NCI-H1105 treated with DMSO at 0.1 percent for 48 hours (cell line): ENCODE measurements around the gene CXXC5.

Experiments
- DNase-seq: peaks from one replicate; lab custom pipeline; 2025; lab: John Stamatoyannopoulos, UW

The CXXC5 gene

DNA sequence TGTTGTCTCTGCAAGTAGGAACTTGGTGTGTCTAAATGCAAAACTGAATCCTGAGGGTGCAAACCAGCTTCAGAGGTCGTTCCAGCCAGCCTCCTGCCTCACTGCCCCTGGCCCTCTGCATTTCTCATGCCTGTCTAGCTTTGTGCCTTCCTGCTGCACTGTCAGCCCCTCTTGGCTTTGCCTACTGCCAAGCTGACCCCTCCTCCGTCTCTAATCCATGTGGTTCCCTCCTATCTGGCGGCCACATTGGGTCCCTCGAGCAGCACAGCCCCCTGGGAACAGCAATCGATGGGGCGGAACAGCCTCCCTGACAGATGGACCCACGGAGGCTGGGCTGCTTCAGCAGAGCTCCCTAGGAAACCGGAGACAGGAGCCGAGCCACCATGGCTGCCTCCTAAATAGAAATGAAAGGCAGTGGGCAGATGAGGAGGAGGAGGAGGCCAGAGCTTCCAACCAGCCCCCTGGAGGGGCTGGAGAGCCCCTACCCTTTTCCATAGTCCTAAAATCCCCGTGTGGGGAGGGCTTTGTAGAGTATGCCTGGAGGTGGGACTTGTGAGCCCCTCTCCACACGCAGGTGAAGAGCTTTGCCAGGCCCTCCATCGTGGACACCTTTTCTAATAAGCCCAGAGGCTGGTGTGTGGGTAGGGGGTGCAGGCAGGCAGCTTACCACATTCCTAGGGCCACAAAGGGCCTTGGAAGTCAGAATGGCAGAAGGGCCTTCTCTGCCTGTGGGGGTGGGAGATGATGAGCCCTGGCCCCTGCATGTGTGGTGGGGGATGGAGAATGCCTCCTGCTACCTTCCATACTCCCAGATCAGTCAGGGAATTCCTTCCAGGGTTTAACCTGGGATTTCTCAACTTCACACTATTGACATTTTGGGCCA is 9.2 kb upstream of the CXXC5 start:
- no peak for DNase-seq

- DNase-seq: no peak
Measured at GRCh38 chr5:139639619-139640380, 8.3 kb upstream of the CXXC5 start.

GRCh38 chr5:139640421-139641115 is 7.6 kb upstream of the CXXC5 start:
- no peak for DNase-seq

GRCh38 chr5:139641116-139642080 is 6.8 kb upstream of the CXXC5 start:
- no peak for DNase-seq

DNA sequence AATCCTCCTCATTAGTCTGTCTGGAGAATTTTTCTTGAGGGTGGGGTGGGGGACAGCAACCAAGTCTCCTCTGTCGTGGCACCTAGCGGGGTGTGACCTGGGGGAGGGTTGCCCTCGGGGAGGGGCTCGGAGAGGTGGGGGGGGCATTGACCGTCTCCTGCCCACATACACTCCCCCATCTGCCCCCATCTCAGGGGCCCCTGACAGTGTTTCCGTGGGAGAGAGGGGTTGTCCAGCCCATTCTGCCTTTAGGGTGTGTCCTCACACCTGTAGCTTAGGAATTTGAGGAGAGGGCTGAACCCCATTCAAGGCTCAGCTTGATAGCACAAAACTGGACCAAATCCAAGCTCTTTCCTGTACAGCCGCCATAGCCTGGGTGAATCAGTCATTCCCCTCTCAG is 5.9 kb upstream of the CXXC5 start:
- DNase-seq: no peak

- DNase-seq: no peak
Measured at GRCh38 chr5:139642891-139643871, 5.0 kb upstream of the CXXC5 start.

GRCh38 chr5:139644001-139644456 is 4.1 kb upstream of the CXXC5 start:
- DNase-seq: no peak

DNA sequence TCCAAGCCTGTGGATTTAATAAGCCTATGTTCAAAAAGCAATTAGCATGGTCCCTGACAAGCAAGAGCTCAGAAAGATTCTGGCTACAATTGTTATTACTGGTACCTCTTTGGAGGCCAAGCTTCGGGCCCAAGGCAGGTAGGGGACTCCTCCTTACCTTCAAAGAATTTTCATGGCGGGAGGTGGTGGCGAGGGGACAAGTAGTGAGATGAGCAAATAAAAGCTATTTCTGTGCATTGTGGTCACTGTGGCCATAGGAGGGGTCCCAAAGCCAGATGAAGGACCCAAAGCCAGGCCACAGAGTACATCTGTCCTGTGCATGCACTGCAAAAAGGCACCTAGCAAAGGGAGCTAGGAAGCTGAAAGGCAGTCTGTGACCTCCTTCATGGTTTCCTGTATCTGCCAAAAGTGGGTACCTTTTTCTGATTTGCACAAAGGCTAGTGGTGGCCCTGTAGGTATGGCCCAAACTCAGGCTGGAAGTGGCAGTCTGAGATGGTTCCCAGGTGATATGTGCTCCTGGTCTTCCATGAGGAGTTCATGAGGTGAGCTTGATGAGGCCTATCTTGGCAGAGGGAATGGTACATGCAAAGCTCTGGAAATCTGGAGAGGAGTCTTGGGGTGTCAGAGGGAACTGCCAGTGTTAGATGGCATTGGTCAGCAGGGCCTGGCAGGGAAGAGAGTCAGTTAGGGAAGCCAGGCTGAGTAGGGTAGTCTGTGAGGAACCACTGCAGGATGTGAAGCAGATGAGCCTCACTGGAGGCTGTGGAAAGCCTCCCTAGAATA is 3.3 kb upstream of the CXXC5 start:
- DNase-seq: no peak

GRCh38 chr5:139645430-139645871 is 2.7 kb upstream of the CXXC5 start:
- no peak for DNase-seq

- no peak for DNase-seq
Measured at GRCh38 chr5:139646111-139646510, 2.0 kb upstream of the CXXC5 start.

GRCh38 chr5:139646912-139647505 is 1.1 kb upstream of the CXXC5 start:
- no peak for DNase-seq

- no peak for DNase-seq
Measured at GRCh38 chr5:139647506-139648204, 494 bp upstream of the CXXC5 start.

DNA sequence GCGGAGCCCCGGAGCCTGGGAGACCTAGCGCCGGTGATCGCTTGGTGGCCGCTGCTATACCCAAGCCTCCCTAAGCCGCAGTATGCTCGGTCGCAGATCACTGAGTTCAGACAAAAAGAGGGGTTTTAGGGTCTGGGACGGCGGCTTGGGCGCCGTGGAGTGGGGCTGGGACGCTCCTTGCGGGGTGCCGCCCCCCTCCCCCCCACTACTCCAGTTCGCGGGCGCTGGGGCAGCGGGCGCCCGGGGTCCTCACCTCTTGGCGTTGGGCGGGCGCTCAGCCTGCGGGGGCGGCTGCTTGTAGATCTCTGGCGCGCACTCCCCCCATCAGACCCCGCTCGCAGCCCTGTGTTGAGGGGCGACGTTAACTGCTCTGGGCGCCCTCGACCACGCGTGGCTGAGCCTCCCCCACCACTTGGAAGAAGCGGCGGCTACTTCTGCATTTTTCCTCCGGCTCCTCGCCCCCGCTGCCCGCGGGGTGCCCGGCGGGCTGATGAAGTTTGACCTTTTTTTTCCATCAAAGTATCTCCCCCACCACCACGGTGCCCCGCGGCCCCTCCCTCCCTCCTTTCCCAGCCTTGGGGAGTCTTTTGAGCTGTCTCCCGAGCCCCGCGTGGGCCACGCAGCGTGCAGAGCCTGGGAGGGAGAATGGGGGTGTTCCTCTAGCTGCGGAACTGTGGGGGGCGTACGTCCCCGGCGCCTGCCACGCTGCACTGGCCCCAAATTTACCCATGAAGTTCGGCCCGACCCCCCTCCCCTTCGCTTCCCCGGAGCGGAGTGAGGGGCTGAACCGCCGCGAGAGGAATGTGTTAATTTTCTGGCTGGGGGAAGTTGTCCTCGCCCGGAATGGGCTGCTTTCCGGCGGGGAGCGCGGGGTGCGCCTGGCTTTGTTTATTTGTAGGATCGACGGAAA is 1.2 kb downstream of the CXXC5 start:
- no peak for DNase-seq

DNA sequence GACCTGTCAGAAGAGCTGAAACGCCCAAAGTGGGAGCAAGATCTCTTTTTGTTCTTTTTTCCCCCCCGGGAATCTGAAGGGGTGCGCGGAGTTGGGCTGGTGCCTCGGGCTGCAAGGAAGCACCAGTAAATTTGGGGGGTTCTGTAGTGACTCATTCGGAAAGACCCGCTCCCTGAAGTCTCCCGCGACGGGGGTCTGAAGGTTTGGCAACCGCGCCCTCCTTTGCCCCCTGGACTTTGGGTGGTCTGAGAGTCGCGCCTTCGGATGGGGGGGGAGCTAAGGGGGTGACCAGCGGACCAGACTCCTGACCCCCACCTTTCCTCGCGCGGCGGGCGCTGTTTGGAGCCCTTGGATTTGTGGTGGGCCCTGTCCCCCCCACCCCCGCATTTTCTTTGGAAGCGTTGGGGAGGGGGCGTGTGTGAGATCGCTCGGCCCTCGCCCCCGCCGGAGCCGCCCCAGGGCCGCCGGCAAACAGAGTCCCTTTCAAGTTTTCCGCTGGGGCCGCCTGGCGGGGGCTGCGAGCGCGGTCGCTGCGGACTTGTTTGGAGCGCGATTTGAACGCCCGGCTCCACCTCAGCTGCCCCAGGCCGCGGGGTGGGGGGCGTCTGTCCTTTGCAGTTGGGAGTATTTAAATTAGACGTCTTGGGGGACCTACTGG is 2.0 kb downstream of the CXXC5 start:
- no peak for DNase-seq

DNA sequence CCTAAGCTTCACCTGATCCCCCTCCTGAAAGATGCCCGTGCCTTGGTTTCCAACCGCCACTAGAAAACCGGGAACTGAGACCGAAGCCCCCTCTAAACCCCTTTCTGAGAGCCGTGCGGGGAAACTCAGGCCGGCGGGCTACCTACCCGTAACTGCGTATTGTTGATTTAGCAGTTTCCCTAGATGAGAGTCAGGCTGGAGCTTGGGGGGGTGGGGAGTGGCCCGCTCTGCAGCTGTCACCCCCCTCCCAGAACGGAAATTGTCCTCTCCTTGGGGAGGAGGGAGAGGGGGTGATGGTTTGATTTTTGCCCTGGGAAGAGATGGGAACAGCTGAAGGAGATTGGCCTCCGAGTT is 2.5 kb downstream of the CXXC5 start:
- no peak for DNase-seq

GRCh38 chr5:139651043-139651834 is 3.1 kb downstream of the CXXC5 start:
- no peak for DNase-seq
